GM21576 (cell line): ENCODE data around the gene SLC7A10.
"Not testable (repeated sequence)": the region's sequence is repeated elsewhere in the genome, so short reads cannot be mapped to it uniquely, and the experiment has no call there.

Experiments
- ATAC-seq: cut with Tn5 transposase; IDR thresholded peaks from one replicate; pipeline ENCODE4 v1.9.1; 2021; ENCODE audit warnings: mild to moderate bottlenecking, moderate library complexity; ENCODE audit not compliant: unreplicated experiment

Gene SLC7A10

GRCh38 chr19:33239223-33239975 is 13.7 kb upstream of the SLC7A10 start:
- no peak for ATAC-seq

GRCh38 chr19:33238481-33239149 is 13.0 kb upstream of the SLC7A10 start:
- no peak for ATAC-seq

GRCh38 chr19:33236696-33237390 is 11.2 kb upstream of the SLC7A10 start:
- ATAC-seq, result no peak

GRCh38 chr19:33235996-33236350 is 10.3 kb upstream of the SLC7A10 start:
- peak; percentile 8 for ATAC-seq

- peak; percentile 87 for ATAC-seq
Measured at GRCh38 chr19:33235269-33235995, 9.8 kb upstream of the SLC7A10 start.

- no peak for ATAC-seq
Measured at GRCh38 chr19:33234736-33235135, 9.1 kb upstream of the SLC7A10 start.

GRCh38 chr19:33234092-33234491 is 8.4 kb upstream of the SLC7A10 start:
- no peak for ATAC-seq

- ATAC-seq, result no peak
Measured at GRCh38 chr19:33233056-33233873, 7.6 kb upstream of the SLC7A10 start.

- no peak for ATAC-seq
Measured at GRCh38 chr19:33232656-33233055, 7.0 kb upstream of the SLC7A10 start.

GRCh38 chr19:33231511-33231910 is 5.9 kb upstream of the SLC7A10 start:
- no peak for ATAC-seq

- ATAC-seq, result no peak
Measured at GRCh38 chr19:33229962-33230361, 4.3 kb upstream of the SLC7A10 start.

- no peak for ATAC-seq
Measured at GRCh38 chr19:33227870-33228599, 2.4 kb upstream of the SLC7A10 start.

GRCh38 chr19:33227242-33227650 is 1.6 kb upstream of the SLC7A10 start:
- no peak for ATAC-seq

GRCh38 chr19:33226550-33227241 is 1.0 kb upstream of the SLC7A10 start:
- ATAC-seq, result no peak

GRCh38 chr19:33224694-33225457 is 774 bp downstream of the SLC7A10 start:
- ATAC-seq, result no peak

- not testable (repeated sequence) for ATAC-seq
Measured at GRCh38 chr19:33222255-33222654, 3.4 kb downstream of the SLC7A10 start.

GRCh38 chr19:33221638-33222037 is 4.0 kb downstream of the SLC7A10 start:
- ATAC-seq, result no peak

- no peak for ATAC-seq
Measured at GRCh38 chr19:33220735-33221134, 4.9 kb downstream of the SLC7A10 start.
